ENCODE data around the gene ANO8.
"Not testable (repeated sequence)": the region's sequence is repeated elsewhere in the genome, so short reads cannot be mapped to it uniquely, and the experiment has no call there.

The ANO8 gene

DNA sequence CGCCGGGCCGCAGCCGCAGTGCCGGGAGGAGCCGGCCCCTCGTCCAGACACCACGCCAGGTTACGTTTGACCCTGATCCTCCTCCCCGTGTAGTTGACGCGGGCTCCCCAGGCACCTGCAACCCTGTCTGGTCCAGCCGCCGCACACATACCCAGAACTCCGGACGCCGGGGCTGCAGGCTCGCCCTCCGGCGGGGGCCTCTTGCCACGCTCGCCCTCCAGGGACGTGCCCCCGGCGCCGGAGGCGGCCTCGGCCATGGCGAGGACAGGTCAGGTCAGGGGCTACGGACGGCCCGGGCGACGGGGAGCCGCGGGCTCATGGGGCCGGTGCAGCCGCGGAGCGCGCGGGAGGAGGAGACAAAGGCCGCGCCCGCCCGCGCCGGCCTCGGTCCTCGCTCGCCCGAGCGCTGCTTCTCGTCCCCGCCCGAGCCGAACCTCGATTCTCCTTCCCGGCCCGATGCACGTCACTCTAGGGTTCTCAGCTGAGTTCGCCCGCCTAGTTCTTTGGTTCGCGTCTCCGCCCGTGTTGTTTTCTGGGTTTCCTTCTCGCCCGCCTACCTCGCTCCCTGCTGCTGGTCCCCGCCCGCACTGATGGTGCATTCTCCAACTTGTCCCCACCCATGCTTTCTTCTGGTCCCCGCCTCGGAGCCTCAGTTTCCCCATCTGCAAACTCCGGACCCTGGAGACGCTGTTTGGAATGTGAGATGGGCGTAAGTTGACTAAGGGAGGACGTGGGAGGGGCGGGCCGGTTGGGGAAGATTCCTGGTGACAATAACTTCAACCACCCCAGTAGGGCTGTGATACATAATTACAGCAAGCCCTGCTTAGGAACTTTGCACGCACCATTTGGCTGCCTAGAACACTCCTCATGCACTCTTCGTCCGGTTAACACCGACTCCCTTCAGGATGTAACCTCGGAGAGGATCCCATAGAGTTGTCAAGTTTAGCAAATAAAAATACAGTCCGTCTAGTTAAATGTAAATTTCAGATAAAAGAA is at the start of gene ANO8:
TSS of gene ANO8 (minus strand) at position 442 of the 996 bp plus-strand sequence. CDS start at position 257, 185 bp downstream.
- peak; percentile 90 for DNase-seq (ENCODE audit: low read depth)

- no peak for DNase-seq (ENCODE audit: low read depth)
These were observed 45.9 kb upstream of the ANO8 start for GRCh38 chr19:17380426-17381138.

DNA sequence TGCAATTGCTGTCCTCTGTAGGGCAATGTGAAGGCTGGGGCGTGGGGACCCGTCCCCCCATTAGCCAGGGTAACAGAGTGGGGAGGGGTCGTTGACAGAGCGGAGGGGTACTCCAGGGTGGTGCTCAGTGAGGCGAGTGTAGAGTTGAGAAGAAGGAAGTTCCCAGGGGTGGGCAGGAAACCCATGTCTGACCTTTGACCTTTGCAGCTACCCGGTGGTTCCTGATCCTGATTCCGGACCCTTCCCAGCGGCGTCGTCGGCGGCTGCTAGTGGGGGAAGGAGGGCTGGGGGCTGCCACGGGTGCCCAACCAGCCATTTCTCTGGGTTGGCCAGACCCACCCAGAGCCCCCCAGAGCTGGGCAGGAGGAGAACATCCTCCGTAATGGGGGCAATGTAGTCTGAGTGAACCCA is 44.6 kb upstream of the ANO8 start:
- DNase-seq (ENCODE audit: low read depth): no peak

DNA sequence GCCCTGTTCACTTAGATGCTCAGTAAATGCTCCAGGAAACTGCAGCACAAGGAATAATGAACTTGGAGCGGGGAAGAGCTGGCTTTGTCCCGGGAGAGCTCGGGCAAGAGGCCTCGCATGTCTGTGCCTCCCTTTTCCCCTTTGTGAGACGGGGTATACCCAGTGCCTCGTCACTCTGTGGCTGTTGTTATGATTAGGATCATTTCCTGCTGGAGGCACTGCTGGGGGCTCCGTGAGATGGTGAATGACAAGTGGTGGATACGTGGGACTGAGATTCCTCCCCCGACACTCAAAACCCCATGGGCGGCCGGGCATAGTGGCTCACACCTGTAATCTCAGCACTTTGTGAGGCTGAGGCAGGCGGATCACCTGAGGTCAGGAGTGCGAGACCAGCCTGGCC is 43.6 kb upstream of the ANO8 start:
- no peak for DNase-seq (ENCODE audit: low read depth)

DNA sequence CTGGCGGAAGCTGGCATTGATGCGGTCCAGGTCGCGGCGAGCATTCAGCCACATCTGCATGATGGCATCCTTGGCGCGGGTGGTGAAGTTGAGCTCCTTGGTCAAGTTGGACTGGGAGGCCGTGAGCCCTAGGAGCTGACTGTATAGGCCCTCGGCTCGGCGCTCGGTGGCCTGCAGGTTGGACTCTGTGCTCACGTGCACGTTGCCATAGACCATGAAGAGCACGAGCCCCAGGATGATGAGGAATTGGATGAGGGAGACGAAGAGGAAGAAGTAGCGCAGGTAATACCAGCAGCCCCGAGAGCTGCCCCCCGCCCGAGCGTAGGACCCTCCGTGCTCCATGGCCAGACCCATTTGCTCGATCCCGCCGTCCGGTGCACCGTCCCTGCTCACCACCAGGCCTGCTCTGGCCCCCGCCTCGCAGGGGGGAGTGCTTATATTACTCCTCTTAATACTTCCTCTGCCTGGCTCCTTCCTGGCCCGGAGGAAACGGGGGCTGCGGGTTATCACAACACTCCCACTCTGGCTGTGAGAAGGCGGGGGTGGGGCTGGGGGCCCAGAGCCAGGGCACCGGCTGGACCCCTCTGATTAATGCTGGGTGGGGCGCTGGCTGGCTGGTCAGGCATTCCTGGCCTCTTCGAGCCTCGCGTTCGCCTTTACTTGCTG is 42.4 kb upstream of the ANO8 start, which contains the start of gene PLVAP:
TSS of gene PLVAP (minus strand) at position 408 of the 666 bp plus-strand sequence. CDS start at position 354, 54 bp downstream.
- no peak for DNase-seq (ENCODE audit: low read depth)

GRCh38 chr19:17370026-17370587 is 35.5 kb upstream of the ANO8 start:
- no peak for DNase-seq (ENCODE audit: low read depth)

GRCh38 chr19:17365361-17365760 is 30.7 kb upstream of the ANO8 start:
- DNase-seq (ENCODE audit: low read depth): no peak

- not testable (repeated sequence) for DNase-seq (ENCODE audit: low read depth)
These were observed 29.4 kb upstream of the ANO8 start for GRCh38 chr19:17363852-17364605.

GRCh38 chr19:17359905-17360800 is 25.5 kb upstream of the ANO8 start:
- no peak for DNase-seq (ENCODE audit: low read depth)

DNA sequence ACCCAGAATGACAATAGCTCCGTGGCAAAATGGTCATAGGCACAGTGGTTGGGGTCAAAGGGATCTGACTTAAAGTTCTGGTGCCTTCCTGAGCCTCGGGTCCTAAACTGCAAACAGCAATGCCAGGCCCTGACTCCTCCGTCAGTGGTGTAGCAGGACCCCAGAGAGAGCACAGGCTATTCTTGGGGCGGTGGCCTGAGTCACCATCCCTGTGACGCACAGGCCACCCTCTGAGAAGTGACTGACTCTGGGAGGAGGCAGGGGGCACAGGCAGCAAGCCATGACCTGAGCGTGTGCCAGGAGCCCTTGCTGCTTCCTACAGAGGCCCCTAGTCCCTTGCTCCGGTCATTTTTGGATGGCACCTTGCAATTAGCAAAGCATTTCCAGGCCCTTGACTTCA is 23.7 kb upstream of the ANO8 start:
- no peak for DNase-seq (ENCODE audit: low read depth)

GRCh38 chr19:17357724-17358123 is 23.1 kb upstream of the ANO8 start:
- DNase-seq (ENCODE audit: low read depth): no peak

GRCh38 chr19:17357078-17357666 is 22.5 kb upstream of the ANO8 start:
- no peak for DNase-seq (ENCODE audit: low read depth)

- no peak for DNase-seq (ENCODE audit: low read depth)
These were observed 18.7 kb upstream of the ANO8 start for GRCh38 chr19:17353386-17353785.

DNA sequence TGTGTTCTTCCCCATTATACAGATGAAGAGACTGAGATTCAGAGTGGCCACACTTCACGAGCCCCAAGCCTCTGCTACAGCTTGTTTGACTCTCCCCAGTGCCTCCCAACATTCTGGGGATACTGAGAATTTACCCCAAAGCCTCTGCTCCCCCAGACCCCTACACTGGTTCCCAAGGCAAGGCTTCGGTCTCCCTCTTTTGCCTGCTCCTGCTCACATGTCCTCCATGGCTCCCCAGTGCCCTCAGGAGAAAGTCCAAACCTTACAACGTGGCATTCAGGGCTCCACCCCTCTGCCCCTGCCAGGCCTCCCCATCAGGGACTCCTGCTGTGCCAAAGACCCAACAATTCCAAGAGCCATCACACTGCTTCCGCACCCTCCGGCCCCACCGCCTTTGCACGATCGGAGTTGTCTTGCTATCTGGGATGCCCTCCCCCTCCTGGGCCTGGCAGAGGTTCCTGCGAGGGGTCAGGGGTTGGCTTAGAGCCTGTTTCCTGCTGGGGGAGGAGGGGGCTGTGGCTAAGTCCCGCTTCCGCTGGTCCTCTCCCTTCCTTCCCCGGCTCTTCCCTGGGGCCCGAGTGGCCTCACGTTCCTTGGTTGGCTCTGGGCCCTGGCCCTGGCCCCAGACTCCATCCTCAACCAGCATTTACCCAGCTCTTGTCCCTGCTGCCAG is 18.1 kb upstream of the ANO8 start:
- no peak for DNase-seq (ENCODE audit: low read depth)

GRCh38 chr19:17351815-17352435 is 17.3 kb upstream of the ANO8 start:
- DNase-seq (ENCODE audit: low read depth): no peak

- DNase-seq (ENCODE audit: low read depth): no peak
These were observed 14.0 kb upstream of the ANO8 start for GRCh38 chr19:17348700-17349099.

DNA sequence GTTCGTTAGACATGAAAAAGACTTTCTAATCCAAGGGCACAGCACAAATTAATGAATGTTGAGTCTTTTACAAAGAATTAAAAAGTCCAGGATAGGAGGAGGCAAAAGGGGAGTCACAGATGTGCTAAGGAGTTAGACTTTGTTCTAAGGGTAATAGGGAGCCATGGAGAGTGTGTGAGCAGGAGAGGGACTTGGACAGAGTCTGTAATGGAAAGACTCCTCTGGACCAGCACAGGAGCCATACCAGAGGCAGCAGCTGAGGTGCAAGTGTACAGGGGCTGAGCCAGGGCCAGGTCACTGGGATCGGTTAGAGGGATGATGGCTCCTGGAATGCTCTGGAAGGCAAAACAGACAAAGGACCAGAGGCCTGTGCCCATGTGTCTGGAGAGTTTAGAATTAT is 13.2 kb upstream of the ANO8 start:
- DNase-seq (ENCODE audit: low read depth): no peak

DNA sequence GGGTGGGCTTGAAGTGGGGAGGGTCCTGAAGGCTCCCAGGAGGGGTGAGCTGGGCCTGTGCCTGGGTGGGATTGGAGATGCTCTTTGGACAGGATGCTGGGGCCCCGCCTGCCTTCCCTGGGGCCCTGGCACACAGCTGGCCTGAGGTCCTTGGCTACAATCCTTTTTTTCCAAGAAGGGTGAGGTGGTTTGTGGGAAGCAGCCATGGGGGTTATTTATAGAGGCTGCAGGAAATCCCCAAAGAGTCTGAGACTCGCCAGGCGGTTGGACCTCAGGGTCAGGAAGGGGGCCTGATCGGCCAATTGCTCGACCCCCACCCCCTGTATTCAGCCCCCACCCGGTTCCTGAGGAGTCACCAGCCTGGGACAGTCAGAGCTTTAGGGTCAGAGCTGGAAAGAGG is 12.7 kb upstream of the ANO8 start:
- DNase-seq (ENCODE audit: low read depth): no peak
